Testis (tissue), 3 donors: ENCODE measurements around the gene GNG13. TPM values are rescaled to one million over a fixed set of nuclear protein-coding genes. Genes with fewer than 3 reads are reported as not detected.

Experiments
- DNase-seq: peaks from one replicate; pipeline ENCODE4 v3.0.0-alpha.2; 2019
- H3K27ac ChIP-seq, 2 donors: fragments of 200-600 bp; sonication (generic); one replicate each; pipeline ENCODE4 v1.5.1; 2019
- H3K27me3 ChIP-seq: fragments of 200-600 bp; sonication (generic); one replicate; pipeline ENCODE4 v1.5.1; 2019
- H3K36me3 ChIP-seq: fragments of 200-600 bp; sonication (generic); one replicate; pipeline ENCODE4 v1.5.1; 2017; ENCODE audit warnings: low read depth; ENCODE audit errors: missing control alignments
- H3K4me1 ChIP-seq: fragments of 200-600 bp; sonication (generic); one replicate; pipeline ENCODE4 v1.5.1; 2019
- H3K4me3 ChIP-seq, 2 donors: fragments of 200-600 bp; sonication (generic); one replicate each; pipeline ENCODE4 v1.5.1; 2017 to 2019
- H3K9me3 ChIP-seq: fragments of 200-600 bp; sonication (generic); one replicate; pipeline ENCODE4 v1.5.1; 2017
- POLR2A ChIP-seq: fragments of 450-650 bp; IDR thresholded peaks from one replicate; pipeline ENCODE4 v1.6.1; 2017; ENCODE audit warnings: antibody characterized with exemption, mild to moderate bottlenecking, moderate library complexity
- WGBS, 2 donors: methylation state at CpG; one replicate each; pipeline ENCODE4 v1.1.5; 2018; 5-methylcytosine and 5-hydroxymethylcytosine counted together
- intact Hi-C: fragments of 100-400 bp; cut with DNase I; formaldehyde crosslinking; loops from one replicate; pipeline ENCODE4 v1.15.1; 2023; ENCODE audit warnings: low total_unique reads
- polyA plus RNA-seq: library from polyadenylated mRNA; stranded (reverse); fragments of 350-450 nt; fragmentation: Illumina TruSeq; extraction: RNeasy Lipid Tissue Mini Kit (QIAGEN cat#74804); gene quantifications from one replicate; pipeline ENCODE4 v1.2.3, GENCODE V29; 2014; ENCODE audit warnings: low read depth, low replicate concordance; ENCODE audit not compliant: insufficient read depth
- total RNA-seq, 2 donors: library from RNA; depleted of rRNA; stranded (reverse); fragments of >200 nt; gene quantifications; one replicate each; pipeline ENCODE4 v1.2.3, GENCODE V29; 2016
- TF ChIP-seq, protein P1 (sequence below), 3 experiments: fragments of 450-650 bp in 2 of 3; fragments of 200-600 bp in 1 of 3; sonication (generic) in 1 of 3; IDR thresholded peaks; one replicate each; pipeline ENCODE4 v1.5.1; 2016 to 2019; ENCODE audit warnings: antibody characterized with exemption in 3 of 3, mild to moderate bottlenecking in 2 of 3, moderate library complexity in 1 of 3

The GNG13 gene
- total and polyA plus RNA-seq, 3 donors from 2014 or later = not detected

GRCh38 chr16:797120-797420 is 3.5 kb downstream of the GNG13 start:
- H3K36me3 ChIP-seq = no peaks in the 10 kb centered on the region
- TF ChIP-seq, protein P1, sequence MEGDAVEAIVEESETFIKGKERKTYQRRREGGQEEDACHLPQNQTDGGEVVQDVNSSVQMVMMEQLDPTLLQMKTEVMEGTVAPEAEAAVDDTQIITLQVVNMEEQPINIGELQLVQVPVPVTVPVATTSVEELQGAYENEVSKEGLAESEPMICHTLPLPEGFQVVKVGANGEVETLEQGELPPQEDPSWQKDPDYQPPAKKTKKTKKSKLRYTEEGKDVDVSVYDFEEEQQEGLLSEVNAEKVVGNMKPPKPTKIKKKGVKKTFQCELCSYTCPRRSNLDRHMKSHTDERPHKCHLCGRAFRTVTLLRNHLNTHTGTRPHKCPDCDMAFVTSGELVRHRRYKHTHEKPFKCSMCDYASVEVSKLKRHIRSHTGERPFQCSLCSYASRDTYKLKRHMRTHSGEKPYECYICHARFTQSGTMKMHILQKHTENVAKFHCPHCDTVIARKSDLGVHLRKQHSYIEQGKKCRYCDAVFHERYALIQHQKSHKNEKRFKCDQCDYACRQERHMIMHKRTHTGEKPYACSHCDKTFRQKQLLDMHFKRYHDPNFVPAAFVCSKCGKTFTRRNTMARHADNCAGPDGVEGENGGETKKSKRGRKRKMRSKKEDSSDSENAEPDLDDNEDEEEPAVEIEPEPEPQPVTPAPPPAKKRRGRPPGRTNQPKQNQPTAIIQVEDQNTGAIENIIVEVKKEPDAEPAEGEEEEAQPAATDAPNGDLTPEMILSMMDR (IDR thresholded peaks at IDR 0.05) = no peak
- TF ChIP-seq POLR2A = no peak
- no peak for DNase-seq
- no peak overlapping the region for H3K4me3 ChIP-seq
- H3K9me3 ChIP-seq = no peaks in the 10 kb centered on the region
- H3K27ac ChIP-seq = no peak overlapping the region
- 94 to 95% methylated on average over 2 of the region's 2 CpGs for WGBS, 2 donors
- H3K4me1 ChIP-seq = peaks cover 4% of the 10 kb centered on the region
- H3K27me3 ChIP-seq = no peaks in the 10 kb centered on the region
- intact Hi-C loops = no loop called here

DNA sequence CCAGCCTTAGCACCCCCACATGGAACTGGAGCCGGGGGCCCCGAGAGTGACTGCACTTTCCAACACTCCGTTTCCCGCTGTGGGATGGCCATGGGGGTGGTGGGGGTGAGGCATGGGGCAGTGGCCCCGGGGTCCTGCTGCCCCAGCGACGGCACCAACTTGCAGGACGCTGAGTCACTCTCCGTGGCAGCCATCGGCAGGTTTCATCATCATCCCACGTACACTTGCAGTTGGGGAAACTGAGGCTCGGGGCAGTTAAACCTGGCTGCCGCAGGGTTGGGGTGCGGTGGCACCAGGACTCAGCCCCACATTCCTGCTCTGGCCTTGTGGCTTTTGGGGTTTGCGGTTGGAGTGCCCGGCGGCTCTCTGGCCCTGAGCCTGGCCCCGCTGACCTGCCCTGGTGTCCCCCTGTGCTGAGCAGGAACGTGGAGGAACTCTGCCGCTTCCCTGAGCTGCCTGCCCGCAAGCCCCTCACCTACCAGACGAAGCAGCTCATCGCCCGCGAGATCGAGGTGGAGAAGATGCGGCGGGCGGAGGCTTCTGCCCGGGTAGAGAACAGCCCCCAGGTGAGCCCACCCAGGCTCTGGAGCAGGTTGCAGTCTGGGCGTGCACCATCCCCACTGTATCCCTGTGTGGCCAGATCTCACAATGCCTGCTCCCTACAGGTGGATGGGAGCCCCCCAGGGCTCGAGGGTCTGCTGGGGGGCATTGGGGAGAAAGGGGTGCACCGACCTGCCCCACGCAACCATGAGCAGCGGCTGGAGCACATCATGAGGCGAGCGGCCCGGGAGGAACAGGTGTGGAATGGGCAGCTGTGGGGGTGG is 4.0 kb downstream of the GNG13 start:
- TF ChIP-seq POLR2A = no peak
- TF ChIP-seq, protein P1 (IDR thresholded peaks at IDR 0.05) = no peak
- Histone ChIP-seq H3K4me1 (peaks cover 4% of the 10 kb centered on the region), H3K4me3 (no peak overlapping the region), H3K36me3 (no peaks in the 10 kb centered on the region), H3K9me3 (no peaks in the 10 kb centered on the region), H3K27me3 (no peaks in the 10 kb centered on the region), H3K27ac (no peak overlapping the region)
- DNase-seq = no peak
- WGBS, 2 donors = 95 to 97% methylated on average over 12 to 38 of the region's 38 CpGs
- intact Hi-C loops = no loop called here

- Histone ChIP-seq H3K27me3 (no peaks in the 10 kb centered on the region), H3K36me3 (no peaks in the 10 kb centered on the region), H3K9me3 (no peaks in the 10 kb centered on the region), H3K4me3 (no peak overlapping the region), H3K4me1 (peaks cover 4% of the 10 kb centered on the region), H3K27ac (no peak overlapping the region)
- no peak for TF ChIP-seq POLR2A
- TF ChIP-seq, protein P1 (IDR thresholded peaks at IDR 0.05) = no peak
- DNase-seq = no peak
- WGBS, 2 donors = 91 to 93% methylated on average over 5 to 31 of the region's 33 CpGs
- intact Hi-C loops = no loop called here
Observed at GRCh38 chr16:795580-796229, 4.8 kb downstream of the GNG13 start.

DNA sequence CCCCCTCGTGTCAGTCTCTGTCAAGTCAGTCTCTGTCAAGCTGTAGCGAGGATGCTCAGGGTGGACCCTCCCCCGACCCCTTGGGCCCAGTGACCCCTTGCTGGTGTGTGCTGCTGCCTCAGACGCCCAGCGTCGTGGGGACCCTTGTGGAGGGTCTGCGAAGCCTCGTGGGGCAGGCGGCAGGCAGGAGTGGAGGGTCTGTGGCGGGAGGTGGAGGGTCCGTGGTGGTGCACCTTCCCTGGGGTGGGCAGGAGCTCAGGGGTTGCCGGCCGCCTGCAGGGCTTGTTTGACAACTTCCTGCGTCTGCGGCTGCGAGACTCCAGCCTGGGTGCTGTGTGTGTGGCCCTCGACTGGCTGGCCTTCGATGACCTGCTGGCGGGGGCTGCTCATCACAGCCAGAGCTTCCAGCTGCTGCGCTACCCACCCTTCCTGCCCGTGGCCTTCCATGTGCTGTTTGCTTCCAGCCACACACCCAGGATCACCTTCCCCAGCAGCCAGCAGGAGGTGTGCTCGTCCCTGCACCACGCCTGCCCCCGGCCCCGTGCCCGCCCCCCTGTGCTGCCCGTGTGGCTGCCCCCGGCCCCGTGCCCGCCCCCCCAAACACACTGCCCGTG is 5.6 kb downstream of the GNG13 start:
- 80 to 94% methylated on average over 15 to 17 of the region's 31 CpGs for WGBS, 2 donors
- Histone ChIP-seq H3K4me3 (no peak overlapping the region), H3K9me3 (no peaks in the 10 kb centered on the region), H3K27me3 (no peaks in the 10 kb centered on the region), H3K27ac (no peak overlapping the region), H3K36me3 (no peaks in the 10 kb centered on the region), H3K4me1 (no peaks in the 10 kb centered on the region)
- TF ChIP-seq POLR2A = no peak
- TF ChIP-seq, protein P1 (IDR thresholded peaks at IDR 0.05) = no peak
- no peak for DNase-seq
- intact Hi-C loops = no loop called here
